Trophoblast cell (in vitro differentiated cells and primary cell): Measurements from ENCODE around the gene ZMYM2.
"Not testable (repeated sequence)": the region's sequence is repeated elsewhere in the genome, so short reads cannot be mapped to it uniquely, and the experiment has no call there.

ENCODE experiments used
- DNase-seq, 2 donors: peaks; one replicate each; pipeline ENCODE4 v3.0.0-alpha.2; 2016
- H2AFZ ChIP-seq: 2 replicates; pipeline ENCODE4 v1.6.1; 2013; ENCODE audit warnings: low read length, moderate library complexity, mild to moderate bottlenecking; ENCODE audit not compliant: insufficient read depth, poor library complexity
- H2AK5ac ChIP-seq: 2 replicates; pipeline ENCODE4 v1.6.1; 2013; ENCODE audit warnings: mild to moderate bottlenecking, low read length
- H2BK120ac ChIP-seq: 2 replicates; pipeline ENCODE4 v1.6.1; 2013; ENCODE audit warnings: low read length, mild to moderate bottlenecking, moderate library complexity; ENCODE audit not compliant: insufficient read depth, poor library complexity
- H2BK12ac ChIP-seq: 2 replicates; pipeline ENCODE4 v1.6.1; 2013; ENCODE audit warnings: mild to moderate bottlenecking, low read length, moderate library complexity
- H2BK5ac ChIP-seq: 2 replicates; pipeline ENCODE4 v1.6.1; 2013; ENCODE audit warnings: low read length, low read depth, moderate library complexity, mild to moderate bottlenecking; ENCODE audit not compliant: poor library complexity
- H3K14ac ChIP-seq: 2 replicates; pipeline ENCODE4 v1.6.1; 2013; ENCODE audit warnings: mild to moderate bottlenecking, low read length
- H3K18ac ChIP-seq: 2 replicates; pipeline ENCODE4 v1.6.1; 2013; ENCODE audit warnings: mild to moderate bottlenecking, low read length
- H3K23ac ChIP-seq: 2 replicates; pipeline ENCODE4 v1.6.1; 2013; ENCODE audit warnings: low read length
- H3K27ac ChIP-seq: 2 replicates; pipeline ENCODE4 v1.5.1; 2013; ENCODE audit warnings: low read depth, mild to moderate bottlenecking, inconsistent platforms, low read length, moderate library complexity
- H3K27me3 ChIP-seq: 2 replicates; pipeline ENCODE4 v1.6.1; 2013; ENCODE audit warnings: inconsistent platforms, mild to moderate bottlenecking, low read length, moderate library complexity; ENCODE audit not compliant: insufficient read depth
- H3K36me3 ChIP-seq, 2 experiments: 1 replicate in 1 of 2; 2 replicates in 1 of 2; pipeline ENCODE4 v1.6.1; 2013; ENCODE audit warnings: low read length in 2 of 2, mild to moderate bottlenecking in 2 of 2, moderate library complexity in 1 of 2; ENCODE audit not compliant: insufficient read depth in 2 of 2, control insufficient read depth in 1 of 2
- H3K4ac ChIP-seq: 2 replicates; pipeline ENCODE4 v1.6.1; 2013; ENCODE audit warnings: low read depth, mild to moderate bottlenecking, low read length, moderate library complexity
- H3K4me1 ChIP-seq, 2 experiments: 1 replicate in 1 of 2; 2 replicates in 1 of 2; pipeline ENCODE4 v1.6.1; 2013; ENCODE audit warnings: low read length in 2 of 2, mild to moderate bottlenecking in 2 of 2, moderate library complexity in 1 of 2; ENCODE audit not compliant: insufficient read depth in 2 of 2, control insufficient read depth in 1 of 2
- H3K4me2 ChIP-seq: 2 replicates; pipeline ENCODE4 v1.6.1; 2013; ENCODE audit warnings: inconsistent platforms, mild to moderate bottlenecking, low read length, moderate library complexity
- H3K4me3 ChIP-seq: 2 replicates; pipeline ENCODE4 v1.5.1; 2013; ENCODE audit warnings: mild to moderate bottlenecking, low read depth, low read length, inconsistent platforms
- H3K79me1 ChIP-seq: one replicate; pipeline ENCODE4 v1.6.1; 2013; ENCODE audit warnings: low read length
- H3K79me2 ChIP-seq: 2 replicates; pipeline ENCODE4 v1.6.1; 2013; ENCODE audit warnings: low read length, mild to moderate bottlenecking; ENCODE audit not compliant: control insufficient read depth, insufficient read depth, poor library complexity
- H3K9ac ChIP-seq: 2 replicates; pipeline ENCODE4 v1.6.1; 2013; ENCODE audit warnings: mild to moderate bottlenecking, low read length
- H3K9me3 ChIP-seq: 2 replicates; pipeline ENCODE4 v1.6.1; 2013; ENCODE audit warnings: low read depth, mild to moderate bottlenecking, control low read depth, inconsistent platforms, low read length; ENCODE audit not compliant: insufficient read depth
- H4K12ac ChIP-seq: 2 replicates; pipeline ENCODE4 v1.6.1; 2013; ENCODE audit warnings: low read depth, mild to moderate bottlenecking, low read length, moderate library complexity
- H4K8ac ChIP-seq: 2 replicates; pipeline ENCODE4 v1.6.1; 2013; ENCODE audit warnings: low read depth, mild to moderate bottlenecking, low read length, moderate library complexity
- H4K91ac ChIP-seq: one replicate; pipeline ENCODE4 v1.6.1; 2013; ENCODE audit warnings: low read depth, mild to moderate bottlenecking, low read length, moderate library complexity
- WGBS: extraction: QIAGEN DNeasy Blood & Tissue Kit; methylation state at CpG from one replicate; pipeline ENCODE4 v1.1.7; 2013; ENCODE audit warnings: missing lambda C conversion rate; ENCODE audit not compliant: insufficient read length, insufficient coverage; ENCODE audit errors: extremely low coverage; 5-methylcytosine and 5-hydroxymethylcytosine counted together

ZMYM2 gene

DNA sequence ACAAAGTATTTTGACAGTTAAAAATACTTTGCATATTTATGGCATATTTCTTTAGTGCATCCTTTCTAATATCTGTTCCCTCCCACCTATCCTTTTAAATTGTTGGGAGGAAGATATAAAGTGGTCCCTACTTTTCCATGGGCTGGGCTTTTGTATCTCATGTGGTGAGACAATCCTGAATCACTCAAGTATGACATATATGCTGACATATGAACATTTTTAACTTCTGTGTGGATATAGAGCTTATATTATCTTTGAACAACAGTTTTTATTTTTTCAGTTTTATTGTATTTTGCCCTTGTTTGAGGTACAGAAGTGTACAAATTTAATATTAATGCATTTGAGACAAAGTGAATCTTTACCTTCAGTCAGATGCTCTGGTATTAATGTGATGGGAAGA is 3.4 kb downstream of the ZMYM2 start:
- no peak for DNase-seq
- H2AFZ ChIP-seq, result no peak overlapping the region
- H2BK120ac ChIP-seq, result no peak overlapping the region

DNA sequence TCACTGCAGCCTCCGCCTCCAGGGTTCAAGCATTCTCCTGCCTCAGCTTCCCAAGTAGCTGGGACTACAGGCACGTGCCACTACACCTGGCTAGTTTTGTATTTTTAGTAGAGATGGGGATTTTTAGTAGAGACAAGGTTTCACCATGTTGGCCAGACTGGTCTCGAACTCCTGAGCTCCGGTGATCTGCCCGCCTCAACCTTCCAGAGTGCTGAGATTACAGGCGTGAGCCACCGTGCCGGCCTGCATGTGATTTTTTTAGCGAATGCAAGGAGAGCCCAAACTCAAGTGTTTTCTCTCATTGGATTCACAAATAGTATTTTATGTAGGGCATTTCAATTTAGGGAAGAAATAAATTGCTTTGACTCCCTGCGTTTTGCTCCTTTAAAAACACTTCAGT is 4.4 kb downstream of the ZMYM2 start:
- Histone ChIP-seq H3K9me3 (no peaks in the 10 kb centered on the region), H3K4me1 (no peaks in the 10 kb centered on the region), H2AK5ac (no peak overlapping the region), H3K79me2 (peaks cover 19% of the 10 kb centered on the region), H3K79me1 (peaks cover 16% of the 10 kb centered on the region), H3K23ac (no peak overlapping the region), H3K9ac (no peak overlapping the region), H3K27ac (no peak overlapping the region), H3K18ac (no peak overlapping the region), H3K4me3 (no peak overlapping the region), H3K36me3 (peaks cover 13 to 14% of the 10 kb centered on the region in 2 experiments), H2AFZ (no peak overlapping the region), H3K4ac (peak overlapping the region; percentile 13), H3K14ac (no peak overlapping the region), H4K12ac (no peak overlapping the region), H2BK12ac (no peak overlapping the region), H4K8ac (no peak overlapping the region), H2BK120ac (no peak overlapping the region), H3K27me3 (no peaks in the 10 kb centered on the region), H4K91ac (no peak overlapping the region), H3K4me2 (no peak overlapping the region), H2BK5ac (no peak overlapping the region)
- no CpG with 5 or more reads among the region's 10 CpGs for WGBS
- no peak for DNase-seq

More for the DNA sequence above, 3.4 kb downstream of the ZMYM2 start:
- no peak overlapping the region for H3K4me2 ChIP-seq
- H4K12ac ChIP-seq, result no peak overlapping the region
- H2BK5ac ChIP-seq, result no peak overlapping the region
- H3K9me3 ChIP-seq, result no peaks in the 10 kb centered on the region
- H3K9ac ChIP-seq, result no peak overlapping the region
- H3K36me3 ChIP-seq, result peaks cover 13 to 14% of the 10 kb centered on the region in 2 experiments
- no peak overlapping the region for H3K27ac ChIP-seq
- H2BK12ac ChIP-seq, result no peak overlapping the region
- no peak overlapping the region for H3K23ac ChIP-seq
- no peak overlapping the region for H3K18ac ChIP-seq
- no peaks in the 10 kb centered on the region for H3K4me1 ChIP-seq
- H3K4ac ChIP-seq, result no peak overlapping the region
- no peak overlapping the region for H4K8ac ChIP-seq
- no peak overlapping the region for H4K91ac ChIP-seq
- peaks cover 24% of the 10 kb centered on the region for H3K79me2 ChIP-seq
- H3K79me1 ChIP-seq, result peaks cover 22% of the 10 kb centered on the region
- no peak overlapping the region for H3K14ac ChIP-seq
- no peak overlapping the region for H2AK5ac ChIP-seq
- no peak overlapping the region for H3K4me3 ChIP-seq
- H3K27me3 ChIP-seq, result no peaks in the 10 kb centered on the region

DNA sequence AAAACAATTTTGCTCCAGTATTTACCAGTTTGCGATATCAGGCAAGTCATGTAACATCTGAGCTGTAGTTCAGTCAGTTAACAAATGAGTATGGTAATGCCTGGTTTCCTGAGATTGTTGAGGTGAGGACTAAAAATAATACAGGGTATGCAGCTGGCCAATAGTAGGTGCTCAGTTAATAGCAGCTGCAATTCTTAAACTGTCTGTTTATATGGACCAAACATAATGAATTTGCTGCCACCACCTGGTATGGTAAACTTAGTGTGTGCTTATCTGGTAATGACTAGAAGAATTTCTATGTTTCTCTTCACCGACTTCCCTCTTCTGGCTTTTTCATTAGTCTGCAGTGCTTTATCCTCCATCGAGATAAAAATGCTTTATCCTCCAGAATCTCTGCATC is 9.1 kb downstream of the ZMYM2 start:
- Histone ChIP-seq H3K27me3 (no peaks in the 10 kb centered on the region), H4K12ac (no peak overlapping the region), H3K79me2 (peaks cover 7% of the 10 kb centered on the region), H2BK12ac (no peak overlapping the region), H2AK5ac (no peak overlapping the region), H3K9ac (no peak overlapping the region), H3K4ac (no peak overlapping the region), H3K9me3 (no peaks in the 10 kb centered on the region), H3K4me1 (no peaks in the 10 kb centered on the region), H3K79me1 (no peaks in the 10 kb centered on the region), H3K18ac (no peak overlapping the region), H4K91ac (no peak overlapping the region), H2BK120ac (no peak overlapping the region), H2AFZ (no peak overlapping the region), H4K8ac (no peak overlapping the region), H3K27ac (no peak overlapping the region), H3K23ac (no peak overlapping the region), H2BK5ac (no peak overlapping the region), H3K36me3 (peaks cover 17 to 21% of the 10 kb centered on the region in 2 experiments), H3K4me3 (no peak overlapping the region), H3K14ac (no peak overlapping the region), H3K4me2 (no peak overlapping the region)
- no peak for DNase-seq
- 100% methylated on average over 1 of the region's 3 CpGs for WGBS

DNA sequence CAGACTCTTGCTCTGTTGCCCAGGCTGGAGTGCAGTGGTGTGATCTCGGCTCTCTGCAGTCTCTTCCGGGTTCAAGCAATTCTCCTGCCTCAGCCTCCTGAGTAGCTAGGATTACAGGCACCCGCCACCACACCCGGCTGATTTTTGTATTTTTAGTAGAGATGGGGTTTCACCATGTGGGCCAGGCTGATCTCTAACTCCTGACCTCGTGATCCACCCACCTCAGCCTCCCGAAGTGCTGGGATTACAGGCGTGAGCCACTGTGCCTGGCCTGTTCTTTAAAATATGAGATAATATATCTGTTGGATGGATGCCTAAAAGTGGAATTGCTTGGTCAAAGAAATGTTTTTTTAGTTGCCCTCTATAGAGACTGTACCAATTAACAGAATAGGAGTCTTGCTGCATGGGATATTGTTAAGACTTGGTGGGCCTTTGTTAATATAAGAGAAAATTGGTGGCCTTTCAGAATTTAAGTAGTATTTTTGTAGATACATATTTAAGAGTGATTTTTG is 16.0 kb downstream of the ZMYM2 start:
- not testable (repeated sequence) for H3K4me3 ChIP-seq, H3K9me3 ChIP-seq, H3K4ac ChIP-seq, H4K91ac ChIP-seq, H3K4me2 ChIP-seq, H3K79me2 ChIP-seq, H3K79me1 ChIP-seq, DNase-seq, H3K4me1 ChIP-seq, H3K9ac ChIP-seq, H3K23ac ChIP-seq, H2BK5ac ChIP-seq, H4K12ac ChIP-seq, H3K27ac ChIP-seq, H2AFZ ChIP-seq, H3K18ac ChIP-seq, H2BK12ac ChIP-seq, H3K36me3 ChIP-seq, H4K8ac ChIP-seq, H3K27me3 ChIP-seq, H2AK5ac ChIP-seq, H3K14ac ChIP-seq, H2BK120ac ChIP-seq
- WGBS, result no CpG with 5 or more reads among the region's 7 CpGs
